Fibroblast of villous mesenchyme (primary cell): Measurements from ENCODE around the gene C20orf141. TPM values are rescaled to one million over a fixed set of nuclear protein-coding genes. Genes with fewer than 3 reads are reported as not detected.
"Not testable (repeated sequence)": the region's sequence is repeated elsewhere in the genome, so short reads cannot be mapped to it uniquely, and the experiment has no call there.

Source experiments
- DNase-seq: peaks from one replicate; pipeline ENCODE4 v3.0.0-alpha.2; 2010; ENCODE audit warnings: low read depth
- H3K4me3 ChIP-seq: 2 replicates; pipeline ENCODE4 v1.5.1; 2011; ENCODE audit warnings: low read depth, mild to moderate bottlenecking, low read length
- CTCF ChIP-seq: IDR thresholded peaks from 2 replicates; pipeline ENCODE4 v1.5.1; 2012; ENCODE audit warnings: low read depth, mild to moderate bottlenecking, low read length; ENCODE audit not compliant: insufficient read depth
- total RNA-seq: library from RNA; depleted of rRNA; stranded (reverse); fragments of >200 nt; gene quantifications from 2 replicates; pipeline ENCODE4 v1.2.3, GENCODE V29; 2012

The C20orf141 gene
- total RNA-seq: 0.32 TPM in 1 of 2 replicates, not detected in the other

- DNase-seq: peak; percentile 98
- TF ChIP-seq CTCF: no peak
- no peak within 1 kb of the TSS for H3K4me3 ChIP-seq
These were observed at the start of gene C20orf141 for GRCh38 chr20:2814587-2815051. C20orf141 (plus strand) TSS chr20:2814987; CDS start chr20:2815185, 198 bp downstream.

GRCh38 chr20:2767768-2768631, 46.8 kb upstream of the C20orf141 start:
- no peak overlapping the region for H3K4me3 ChIP-seq
- DNase-seq: no peak
- TF ChIP-seq CTCF: no peak

DNA sequence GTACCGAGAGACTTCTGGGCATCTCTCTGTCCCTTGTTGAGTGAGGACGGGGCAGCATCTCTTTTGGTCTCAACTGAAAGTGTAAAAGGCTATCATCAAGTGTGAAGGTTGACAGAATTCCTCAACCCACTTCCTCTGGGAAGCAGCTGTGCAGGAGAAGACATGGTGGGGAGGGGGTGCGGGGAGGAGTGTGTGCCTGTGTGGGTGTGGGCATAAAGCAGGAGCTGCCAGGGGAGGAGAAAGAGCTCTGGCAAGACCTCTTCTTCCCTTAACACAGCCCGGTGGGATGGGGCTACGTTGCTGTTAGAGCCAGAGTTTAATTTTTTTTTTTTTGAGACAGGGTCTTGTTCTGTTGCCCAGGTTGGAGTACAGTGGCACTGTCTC, 46.2 kb upstream of the C20orf141 start:
- DNase-seq: no peak
- H3K4me3 ChIP-seq: no peak overlapping the region

GRCh38 chr20:2770091-2770490, 44.7 kb upstream of the C20orf141 start:
- DNase-seq, H3K4me3 ChIP-seq: not testable (repeated sequence)

More for the DNA sequence above, 46.2 kb upstream of the C20orf141 start:
- no peak for TF ChIP-seq CTCF

DNA sequence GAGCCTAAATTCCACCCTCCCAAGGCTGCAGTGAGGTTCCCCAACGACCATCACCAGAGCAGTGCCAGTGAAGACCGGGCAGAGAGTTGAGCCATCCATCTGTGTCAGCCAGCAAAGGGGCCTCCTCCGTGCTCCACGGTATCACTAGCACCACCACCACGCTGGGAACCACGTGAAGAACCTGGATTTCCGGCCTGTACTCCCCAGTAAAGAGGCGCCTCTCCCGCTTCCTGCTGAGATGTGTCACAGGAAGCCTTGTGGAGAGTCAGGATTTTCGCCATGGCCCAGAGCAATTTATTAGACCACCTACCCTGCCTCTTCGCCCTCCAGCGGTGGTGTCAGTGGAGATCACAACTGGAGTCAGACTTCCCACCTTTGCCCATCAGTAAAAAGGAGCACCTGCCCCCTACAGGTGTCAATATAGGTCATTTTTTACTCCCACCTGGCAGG, 43.1 kb upstream of the C20orf141 start:
- DNase-seq: no peak
- TF ChIP-seq CTCF: no peak
- H3K4me3 ChIP-seq: no peak overlapping the region

DNA sequence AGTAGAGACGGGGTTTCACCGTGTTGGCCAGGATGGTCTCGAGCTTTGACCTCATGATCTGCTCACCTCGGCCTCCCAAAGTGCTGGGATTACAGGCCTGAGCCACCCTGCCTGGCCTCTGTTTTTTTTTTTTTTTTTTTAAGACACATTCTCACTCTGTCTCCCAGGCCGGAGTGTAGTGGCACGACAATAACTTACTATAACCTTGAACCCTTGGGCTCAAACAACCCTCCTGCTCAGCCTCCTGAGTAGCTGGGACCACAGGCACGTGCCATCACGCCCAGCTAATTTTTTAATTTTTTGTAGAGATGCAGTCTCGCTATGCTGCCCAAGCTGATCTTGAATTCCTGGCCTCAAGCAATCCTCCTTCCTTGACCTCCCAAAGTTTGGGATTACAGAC, 41.0 kb upstream of the C20orf141 start:
- H3K4me3 ChIP-seq: no peak overlapping the region
- no peak for TF ChIP-seq CTCF
- DNase-seq: no peak

DNA sequence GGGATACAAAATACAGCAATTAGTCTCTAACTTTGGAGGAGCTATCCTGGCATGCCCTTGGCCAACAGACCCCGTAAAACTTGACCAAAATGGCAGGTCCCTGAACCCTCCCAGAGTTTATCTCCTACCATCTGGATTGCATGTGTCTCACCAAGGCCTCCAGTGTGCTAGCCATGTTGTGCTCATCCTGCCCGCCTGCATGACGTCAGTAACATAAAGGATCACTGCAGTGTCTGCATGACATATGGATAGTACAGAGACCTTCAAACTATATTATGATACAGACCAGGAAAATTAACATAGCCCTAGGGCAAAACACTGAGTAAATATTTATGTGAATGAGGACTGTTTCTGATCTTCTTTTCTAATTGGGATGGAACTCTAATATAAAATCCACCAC, 39.6 kb upstream of the C20orf141 start:
- TF ChIP-seq CTCF: no peak
- no peak overlapping the region for H3K4me3 ChIP-seq
- no peak for DNase-seq
